WTC11 (cell line): ENCODE results near the gene RTF1. TPM values are rescaled to one million over a fixed set of nuclear protein-coding genes. Genes with fewer than 3 reads are reported as not detected.
A peak's percentile ranks its signal among the peaks of the same experiment; 100 is the strongest.

Experiments
- ATF1 ChIP-seq: sonication (generic); formaldehyde crosslinking; IDR thresholded peaks from 2 replicates; pipeline ENCODE4 v1.8.1; 2023; ENCODE audit warnings: mild to moderate bottlenecking, moderate library complexity, missing genetic modification reagents
- ESRRA ChIP-seq: sonication (generic); formaldehyde crosslinking; IDR thresholded peaks from 2 replicates; pipeline ENCODE4 v1.8.1; 2022; ENCODE audit warnings: mild to moderate bottlenecking, missing genetic modification reagents, borderline replicate concordance
- JUN ChIP-seq: sonication (generic); formaldehyde crosslinking; IDR thresholded peaks from 2 replicates; pipeline ENCODE4 v1.8.0; 2023; ENCODE audit warnings: mild to moderate bottlenecking, missing genetic modification reagents
- NFE2L1 ChIP-seq: sonication (generic); formaldehyde crosslinking; IDR thresholded peaks from 2 replicates; pipeline ENCODE4 v1.8.1; 2023; ENCODE audit warnings: missing genetic modification reagents
- NFYB ChIP-seq: sonication (generic); formaldehyde crosslinking; conservative IDR thresholded peaks from 2 replicates; pipeline ENCODE4 v1.8.0; 2022; ENCODE audit warnings: low read depth, missing genetic modification reagents
- OVOL2 ChIP-seq: fragments of 250-450 bp; sonication (Bioruptor Pico); IDR thresholded peaks from 2 replicates; pipeline ENCODE4 v1.9.0; 2021; ENCODE audit warnings: mild to moderate bottlenecking, borderline replicate concordance
- SMAD3 ChIP-seq: sonication (generic); formaldehyde crosslinking; IDR thresholded peaks from 2 replicates; pipeline ENCODE4 v1.8.0; 2022; ENCODE audit warnings: missing genetic modification reagents, mild to moderate bottlenecking, borderline replicate concordance
- TEAD4 ChIP-seq: sonication (generic); formaldehyde crosslinking; IDR thresholded peaks from 2 replicates; pipeline ENCODE4 v1.8.0; 2022; ENCODE audit warnings: mild to moderate bottlenecking, missing genetic modification reagents
- ZNF121 ChIP-seq: sonication (generic); formaldehyde crosslinking; IDR thresholded peaks from 2 replicates; pipeline ENCODE4 v1.8.0; 2023; ENCODE audit warnings: missing genetic modification reagents
- ZNF138 ChIP-seq: sonication (generic); formaldehyde crosslinking; conservative IDR thresholded peaks from 2 replicates; pipeline ENCODE4 v1.8.1; 2022; ENCODE audit warnings: mild to moderate bottlenecking, moderate library complexity, missing genetic modification reagents
- ZNF219 ChIP-seq: sonication (generic); formaldehyde crosslinking; IDR thresholded peaks from 2 replicates; pipeline ENCODE4 v1.8.0; 2023; ENCODE audit warnings: missing genetic modification reagents, mild to moderate bottlenecking, borderline replicate concordance
- ZNF232 ChIP-seq: sonication (generic); formaldehyde crosslinking; IDR thresholded peaks from 2 replicates; pipeline ENCODE4 v1.8.0; 2022; ENCODE audit warnings: mild to moderate bottlenecking, missing genetic modification reagents
- total RNA-seq: library from RNA; stranded (reverse); gene quantifications from 3 replicates; pipeline ENCODE4 v1.2.3, GENCODE V29; 2021
- TF ChIP-seq, protein P1 (sequence below): fragments of 250-450 bp; sonication (Bioruptor Pico); conservative IDR thresholded peaks from 2 replicates; pipeline ENCODE4 v1.9.0; 2021; ENCODE audit warnings: mild to moderate bottlenecking
- TF ChIP-seq, protein P2 (sequence below): sonication (generic); formaldehyde crosslinking; IDR thresholded peaks from 2 replicates; pipeline ENCODE4 v1.8.0; 2023; ENCODE audit warnings: missing genetic modification reagents, mild to moderate bottlenecking, borderline replicate concordance
- TF ChIP-seq, protein P3 (sequence below): sonication (generic); formaldehyde crosslinking; IDR thresholded peaks from 2 replicates; pipeline ENCODE4 v1.8.0; 2022; ENCODE audit warnings: mild to moderate bottlenecking, missing genetic modification reagents
- TF ChIP-seq, protein P4 (sequence below): sonication (generic); formaldehyde crosslinking; IDR thresholded peaks from 2 replicates; pipeline ENCODE4 v1.8.1; 2023; ENCODE audit warnings: mild to moderate bottlenecking, missing genetic modification reagents, moderate library complexity
- TF ChIP-seq, protein P5 (sequence below): fragments of 200-600 bp; IDR thresholded peaks from 2 replicates; pipeline ENCODE4 v1.8.0; 2022; ENCODE audit warnings: antibody characterized with exemption
- TF ChIP-seq, protein P6 (sequence below): sonication (generic); formaldehyde crosslinking; IDR thresholded peaks from 2 replicates; pipeline ENCODE4 v1.8.0; 2022; ENCODE audit warnings: mild to moderate bottlenecking, missing genetic modification reagents
- TF ChIP-seq, protein P7 (sequence below): sonication (generic); formaldehyde crosslinking; conservative IDR thresholded peaks from 2 replicates; pipeline ENCODE4 v1.8.1; 2022; ENCODE audit warnings: mild to moderate bottlenecking, missing genetic modification reagents
- TF ChIP-seq, protein P8 (sequence below): sonication (generic); formaldehyde crosslinking; IDR thresholded peaks from 2 replicates; pipeline ENCODE4 v1.8.1; 2022; ENCODE audit warnings: mild to moderate bottlenecking, moderate library complexity, missing genetic modification reagents

The RTF1 gene
- total RNA-seq, 1 experiment from 2014 or later, result 52.3 TPM

DNA sequence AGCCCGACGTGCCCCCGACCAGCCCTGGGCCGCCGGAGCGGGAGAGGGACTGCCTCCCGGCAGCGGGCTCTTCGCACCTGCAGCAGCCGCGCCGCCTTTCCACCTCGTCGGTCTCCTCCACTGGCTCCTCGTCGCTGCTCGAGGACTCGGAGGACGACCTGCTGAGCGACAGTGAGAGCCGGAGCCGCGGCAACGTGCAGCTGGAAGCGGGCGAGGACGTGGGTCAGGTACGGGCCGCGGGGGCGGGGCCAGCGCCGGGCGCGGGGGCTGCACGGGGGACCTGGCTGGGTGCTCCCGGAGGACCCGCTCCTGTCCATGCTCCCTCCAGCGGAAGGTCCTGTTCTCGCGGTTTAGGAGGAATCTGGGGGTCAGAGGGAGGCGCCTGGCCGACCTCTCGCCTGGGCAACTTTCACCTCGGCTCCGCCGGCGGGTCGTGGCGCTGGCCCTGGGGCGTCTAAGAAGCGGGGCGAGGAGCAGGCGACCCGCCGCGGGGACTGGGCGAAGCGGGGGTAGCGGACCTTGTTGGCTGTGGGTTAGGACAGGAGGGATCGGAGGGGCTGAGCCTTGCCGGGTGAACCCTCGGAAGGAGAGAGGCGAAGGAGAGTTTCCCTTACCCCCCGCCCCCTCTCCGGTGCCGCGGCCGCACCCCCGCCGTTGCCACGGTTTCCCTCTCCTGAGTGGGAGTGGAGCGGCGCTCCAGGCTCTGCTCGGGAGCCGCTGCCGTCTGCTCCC, 77.5 kb downstream of the RTF1 start (continued):
- TF ChIP-seq, protein P1, sequence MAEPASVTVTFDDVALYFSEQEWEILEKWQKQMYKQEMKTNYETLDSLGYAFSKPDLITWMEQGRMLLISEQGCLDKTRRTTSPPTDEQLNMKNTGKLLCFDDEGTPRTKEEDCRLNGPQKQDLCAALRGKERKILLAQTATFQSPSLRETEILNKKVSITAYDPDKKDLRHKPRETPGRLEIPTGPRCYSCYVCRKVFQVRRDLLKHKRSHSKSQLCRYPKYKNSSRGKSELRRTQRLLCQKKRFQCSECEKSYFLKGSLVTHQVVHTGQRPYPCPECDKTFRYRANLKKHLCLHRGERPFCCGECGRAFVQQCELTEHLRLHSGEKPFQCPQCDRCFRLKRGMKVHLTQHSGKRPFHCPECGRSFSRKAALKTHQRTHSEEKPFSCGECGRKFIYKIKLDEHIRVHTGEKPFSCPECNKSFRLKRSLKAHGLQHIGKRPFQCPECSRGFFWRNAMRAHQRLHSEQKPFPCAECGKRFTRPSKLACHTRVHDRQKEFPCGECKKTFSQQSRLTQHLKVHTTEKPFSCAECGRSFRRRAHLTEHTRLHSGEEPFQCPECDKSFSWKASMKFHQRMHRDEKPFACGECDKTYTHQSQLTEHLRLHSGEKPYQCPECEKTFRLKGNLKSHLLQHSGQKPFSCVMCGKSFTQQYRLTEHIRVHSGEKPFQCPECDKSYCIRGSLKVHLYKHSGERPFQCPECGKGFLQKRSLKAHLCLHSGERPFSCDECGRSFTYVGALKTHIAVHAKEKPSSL, result no peak
- TF ChIP-seq, protein P2, sequence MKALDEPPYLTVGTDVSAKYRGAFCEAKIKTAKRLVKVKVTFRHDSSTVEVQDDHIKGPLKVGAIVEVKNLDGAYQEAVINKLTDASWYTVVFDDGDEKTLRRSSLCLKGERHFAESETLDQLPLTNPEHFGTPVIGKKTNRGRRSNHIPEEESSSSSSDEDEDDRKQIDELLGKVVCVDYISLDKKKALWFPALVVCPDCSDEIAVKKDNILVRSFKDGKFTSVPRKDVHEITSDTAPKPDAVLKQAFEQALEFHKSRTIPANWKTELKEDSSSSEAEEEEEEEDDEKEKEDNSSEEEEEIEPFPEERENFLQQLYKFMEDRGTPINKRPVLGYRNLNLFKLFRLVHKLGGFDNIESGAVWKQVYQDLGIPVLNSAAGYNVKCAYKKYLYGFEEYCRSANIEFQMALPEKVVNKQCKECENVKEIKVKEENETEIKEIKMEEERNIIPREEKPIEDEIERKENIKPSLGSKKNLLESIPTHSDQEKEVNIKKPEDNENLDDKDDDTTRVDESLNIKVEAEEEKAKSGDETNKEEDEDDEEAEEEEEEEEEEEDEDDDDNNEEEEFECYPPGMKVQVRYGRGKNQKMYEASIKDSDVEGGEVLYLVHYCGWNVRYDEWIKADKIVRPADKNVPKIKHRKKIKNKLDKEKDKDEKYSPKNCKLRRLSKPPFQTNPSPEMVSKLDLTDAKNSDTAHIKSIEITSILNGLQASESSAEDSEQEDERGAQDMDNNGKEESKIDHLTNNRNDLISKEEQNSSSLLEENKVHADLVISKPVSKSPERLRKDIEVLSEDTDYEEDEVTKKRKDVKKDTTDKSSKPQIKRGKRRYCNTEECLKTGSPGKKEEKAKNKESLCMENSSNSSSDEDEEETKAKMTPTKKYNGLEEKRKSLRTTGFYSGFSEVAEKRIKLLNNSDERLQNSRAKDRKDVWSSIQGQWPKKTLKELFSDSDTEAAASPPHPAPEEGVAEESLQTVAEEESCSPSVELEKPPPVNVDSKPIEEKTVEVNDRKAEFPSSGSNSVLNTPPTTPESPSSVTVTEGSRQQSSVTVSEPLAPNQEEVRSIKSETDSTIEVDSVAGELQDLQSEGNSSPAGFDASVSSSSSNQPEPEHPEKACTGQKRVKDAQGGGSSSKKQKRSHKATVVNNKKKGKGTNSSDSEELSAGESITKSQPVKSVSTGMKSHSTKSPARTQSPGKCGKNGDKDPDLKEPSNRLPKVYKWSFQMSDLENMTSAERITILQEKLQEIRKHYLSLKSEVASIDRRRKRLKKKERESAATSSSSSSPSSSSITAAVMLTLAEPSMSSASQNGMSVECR (CRISPR knock-in tag), result peak; percentile 75; the same call in 1 of the 2 replicates
- TF ChIP-seq ZNF219 (CRISPR knock-in tag) (peak; percentile 42; the same call in 1 of the 2 replicates), ZNF138 (CRISPR knock-in tag) (no peak), ZNF232 (0 out of 2 replicates have a peak, but pooled peaks have one; percentile 35), ESRRA (CRISPR knock-in tag) (peak; percentile 77; the same call in 1 of the 2 replicates), NFYB (CRISPR knock-in tag) (peak; percentile 37), ATF1 (0 out of 2 replicates have a peak, but pooled peaks have one; percentile 65), ZNF121 (CRISPR knock-in tag) (no peak), OVOL2 (no peak), NFE2L1 (peak; percentile 88), SMAD3 (CRISPR knock-in tag) (0 out of 2 replicates have a peak, but pooled peaks have one; percentile 73), TEAD4 (CRISPR knock-in tag) (no peak), JUN (no peak)
- TF ChIP-seq, protein P3, sequence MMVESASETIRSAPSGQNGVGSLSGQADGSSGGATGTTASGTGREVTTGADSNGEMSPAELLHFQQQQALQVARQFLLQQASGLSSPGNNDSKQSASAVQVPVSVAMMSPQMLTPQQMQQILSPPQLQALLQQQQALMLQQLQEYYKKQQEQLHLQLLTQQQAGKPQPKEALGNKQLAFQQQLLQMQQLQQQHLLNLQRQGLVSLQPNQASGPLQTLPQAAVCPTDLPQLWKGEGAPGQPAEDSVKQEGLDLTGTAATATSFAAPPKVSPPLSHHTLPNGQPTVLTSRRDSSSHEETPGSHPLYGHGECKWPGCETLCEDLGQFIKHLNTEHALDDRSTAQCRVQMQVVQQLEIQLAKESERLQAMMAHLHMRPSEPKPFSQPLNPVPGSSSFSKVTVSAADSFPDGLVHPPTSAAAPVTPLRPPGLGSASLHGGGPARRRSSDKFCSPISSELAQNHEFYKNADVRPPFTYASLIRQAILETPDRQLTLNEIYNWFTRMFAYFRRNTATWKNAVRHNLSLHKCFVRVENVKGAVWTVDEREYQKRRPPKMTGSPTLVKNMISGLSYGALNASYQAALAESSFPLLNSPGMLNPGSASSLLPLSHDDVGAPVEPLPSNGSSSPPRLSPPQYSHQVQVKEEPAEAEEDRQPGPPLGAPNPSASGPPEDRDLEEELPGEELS (CRISPR knock-in tag), result peak; percentile 94
- TF ChIP-seq, protein P4, sequence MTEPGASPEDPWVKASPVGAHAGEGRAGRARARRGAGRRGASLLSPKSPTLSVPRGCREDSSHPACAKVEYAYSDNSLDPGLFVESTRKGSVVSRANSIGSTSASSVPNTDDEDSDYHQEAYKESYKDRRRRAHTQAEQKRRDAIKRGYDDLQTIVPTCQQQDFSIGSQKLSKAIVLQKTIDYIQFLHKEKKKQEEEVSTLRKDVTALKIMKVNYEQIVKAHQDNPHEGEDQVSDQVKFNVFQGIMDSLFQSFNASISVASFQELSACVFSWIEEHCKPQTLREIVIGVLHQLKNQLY (CRISPR knock-in tag), result no peak
- TF ChIP-seq, protein P5, sequence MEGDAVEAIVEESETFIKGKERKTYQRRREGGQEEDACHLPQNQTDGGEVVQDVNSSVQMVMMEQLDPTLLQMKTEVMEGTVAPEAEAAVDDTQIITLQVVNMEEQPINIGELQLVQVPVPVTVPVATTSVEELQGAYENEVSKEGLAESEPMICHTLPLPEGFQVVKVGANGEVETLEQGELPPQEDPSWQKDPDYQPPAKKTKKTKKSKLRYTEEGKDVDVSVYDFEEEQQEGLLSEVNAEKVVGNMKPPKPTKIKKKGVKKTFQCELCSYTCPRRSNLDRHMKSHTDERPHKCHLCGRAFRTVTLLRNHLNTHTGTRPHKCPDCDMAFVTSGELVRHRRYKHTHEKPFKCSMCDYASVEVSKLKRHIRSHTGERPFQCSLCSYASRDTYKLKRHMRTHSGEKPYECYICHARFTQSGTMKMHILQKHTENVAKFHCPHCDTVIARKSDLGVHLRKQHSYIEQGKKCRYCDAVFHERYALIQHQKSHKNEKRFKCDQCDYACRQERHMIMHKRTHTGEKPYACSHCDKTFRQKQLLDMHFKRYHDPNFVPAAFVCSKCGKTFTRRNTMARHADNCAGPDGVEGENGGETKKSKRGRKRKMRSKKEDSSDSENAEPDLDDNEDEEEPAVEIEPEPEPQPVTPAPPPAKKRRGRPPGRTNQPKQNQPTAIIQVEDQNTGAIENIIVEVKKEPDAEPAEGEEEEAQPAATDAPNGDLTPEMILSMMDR, result no peak
- TF ChIP-seq, protein P6, sequence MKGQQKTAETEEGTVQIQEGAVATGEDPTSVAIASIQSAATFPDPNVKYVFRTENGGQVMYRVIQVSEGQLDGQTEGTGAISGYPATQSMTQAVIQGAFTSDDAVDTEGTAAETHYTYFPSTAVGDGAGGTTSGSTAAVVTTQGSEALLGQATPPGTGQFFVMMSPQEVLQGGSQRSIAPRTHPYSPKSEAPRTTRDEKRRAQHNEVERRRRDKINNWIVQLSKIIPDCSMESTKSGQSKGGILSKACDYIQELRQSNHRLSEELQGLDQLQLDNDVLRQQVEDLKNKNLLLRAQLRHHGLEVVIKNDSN (CRISPR knock-in tag), result peak; percentile 67
- TF ChIP-seq, protein P7, sequence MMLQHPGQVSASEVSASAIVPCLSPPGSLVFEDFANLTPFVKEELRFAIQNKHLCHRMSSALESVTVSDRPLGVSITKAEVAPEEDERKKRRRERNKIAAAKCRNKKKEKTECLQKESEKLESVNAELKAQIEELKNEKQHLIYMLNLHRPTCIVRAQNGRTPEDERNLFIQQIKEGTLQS (CRISPR knock-in tag), result 0 out of 2 replicates have a peak, but pooled peaks have one; percentile 52
- TF ChIP-seq, protein P8, sequence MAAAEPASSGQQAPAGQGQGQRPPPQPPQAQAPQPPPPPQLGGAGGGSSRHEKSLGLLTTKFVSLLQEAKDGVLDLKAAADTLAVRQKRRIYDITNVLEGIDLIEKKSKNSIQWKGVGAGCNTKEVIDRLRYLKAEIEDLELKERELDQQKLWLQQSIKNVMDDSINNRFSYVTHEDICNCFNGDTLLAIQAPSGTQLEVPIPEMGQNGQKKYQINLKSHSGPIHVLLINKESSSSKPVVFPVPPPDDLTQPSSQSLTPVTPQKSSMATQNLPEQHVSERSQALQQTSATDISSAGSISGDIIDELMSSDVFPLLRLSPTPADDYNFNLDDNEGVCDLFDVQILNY (CRISPR knock-in tag), result 0 out of 2 replicates have a peak, but pooled peaks have one; percentile 65
